DOHH2 (cell line): ENCODE measurements around the gene FBXL14.

ENCODE experiments used
- H3F3A ChIP-seq: fragments of 200-600 bp; sonication (generic), shearing (Covaris generic); 2 replicates; pipeline ENCODE4 v1.6.0; 2016; ENCODE audit warnings: antibody characterized with exemption, mild to moderate bottlenecking; ENCODE audit not compliant: control insufficient read depth, insufficient read depth
- H3K27ac ChIP-seq: fragments of 200-600 bp; sonication (generic); 2 replicates; pipeline ENCODE4 v1.5.1; 2014; ENCODE audit warnings: low read depth, mild to moderate bottlenecking, low read length, moderate library complexity
- H3K27me3 ChIP-seq: fragments of 200-600 bp; sonication (generic); 2 replicates; pipeline ENCODE4 v1.6.1; 2014; ENCODE audit warnings: mild to moderate bottlenecking, low read length, mixed read lengths; ENCODE audit not compliant: control insufficient read depth
- H3K36me3 ChIP-seq: fragments of 200-600 bp; sonication (generic); 2 replicates; pipeline ENCODE4 v1.6.1; 2014; ENCODE audit warnings: mild to moderate bottlenecking, low read length, moderate library complexity, mixed read lengths; ENCODE audit not compliant: control insufficient read depth
- H3K4me1 ChIP-seq: fragments of 200-600 bp; sonication (generic); 2 replicates; pipeline ENCODE4 v1.6.1; 2014; ENCODE audit warnings: mild to moderate bottlenecking, low read length, mixed read lengths; ENCODE audit not compliant: control insufficient read depth
- H3K4me2 ChIP-seq: fragments of 200-600 bp; sonication (generic); 2 replicates; pipeline ENCODE4 v1.6.0; 2014; ENCODE audit warnings: mild to moderate bottlenecking, low read length, moderate library complexity
- H3K4me3 ChIP-seq: fragments of 200-600 bp; sonication (generic); 2 replicates; pipeline ENCODE4 v1.5.1; 2014; ENCODE audit warnings: mild to moderate bottlenecking, low read length, mixed read lengths
- H3K79me2 ChIP-seq: fragments of 200-600 bp; sonication (generic); 2 replicates; pipeline ENCODE4 v1.6.1; 2014; ENCODE audit warnings: mild to moderate bottlenecking, low read length, mixed read lengths; ENCODE audit not compliant: control insufficient read depth
- H3K9me2 ChIP-seq: fragments of 200-600 bp; sonication (generic); replicated peaks from 2 replicates; pipeline ENCODE4 v1.6.1; 2014; ENCODE audit warnings: mild to moderate bottlenecking, low read length, mixed read lengths; ENCODE audit not compliant: control insufficient read depth
- H3K9me3 ChIP-seq: fragments of 200-600 bp; sonication (generic); 2 replicates; pipeline ENCODE4 v1.6.1; 2014; ENCODE audit warnings: antibody characterized with exemption, low read length, mixed read lengths; ENCODE audit not compliant: control insufficient read depth, insufficient read depth
- H4K20me1 ChIP-seq: fragments of 200-600 bp; sonication (generic); 2 replicates; pipeline ENCODE4 v1.6.0; 2014; ENCODE audit warnings: low read depth, mild to moderate bottlenecking, antibody characterized with exemption, low read length, moderate library complexity; ENCODE audit not compliant: control insufficient read depth, insufficient read depth
- EZH2phosphoT487 ChIP-seq: fragments of 200-600 bp; sonication (generic); IDR thresholded peaks from 2 replicates; pipeline ENCODE4 v1.6.1; 2017; ENCODE audit warnings: borderline replicate concordance, mild to moderate bottlenecking, antibody characterized with exemption, low read length, moderate library complexity, mixed read lengths
- TF ChIP-seq, protein P1 (sequence below): fragments of 200-600 bp; sonication (generic); IDR thresholded peaks from one replicate; pipeline ENCODE4 v1.5.1; 2014; ENCODE audit warnings: antibody characterized with exemption, mild to moderate bottlenecking, low read depth, low read length; ENCODE audit not compliant: poor library complexity, severe bottlenecking

The FBXL14 gene

DNA sequence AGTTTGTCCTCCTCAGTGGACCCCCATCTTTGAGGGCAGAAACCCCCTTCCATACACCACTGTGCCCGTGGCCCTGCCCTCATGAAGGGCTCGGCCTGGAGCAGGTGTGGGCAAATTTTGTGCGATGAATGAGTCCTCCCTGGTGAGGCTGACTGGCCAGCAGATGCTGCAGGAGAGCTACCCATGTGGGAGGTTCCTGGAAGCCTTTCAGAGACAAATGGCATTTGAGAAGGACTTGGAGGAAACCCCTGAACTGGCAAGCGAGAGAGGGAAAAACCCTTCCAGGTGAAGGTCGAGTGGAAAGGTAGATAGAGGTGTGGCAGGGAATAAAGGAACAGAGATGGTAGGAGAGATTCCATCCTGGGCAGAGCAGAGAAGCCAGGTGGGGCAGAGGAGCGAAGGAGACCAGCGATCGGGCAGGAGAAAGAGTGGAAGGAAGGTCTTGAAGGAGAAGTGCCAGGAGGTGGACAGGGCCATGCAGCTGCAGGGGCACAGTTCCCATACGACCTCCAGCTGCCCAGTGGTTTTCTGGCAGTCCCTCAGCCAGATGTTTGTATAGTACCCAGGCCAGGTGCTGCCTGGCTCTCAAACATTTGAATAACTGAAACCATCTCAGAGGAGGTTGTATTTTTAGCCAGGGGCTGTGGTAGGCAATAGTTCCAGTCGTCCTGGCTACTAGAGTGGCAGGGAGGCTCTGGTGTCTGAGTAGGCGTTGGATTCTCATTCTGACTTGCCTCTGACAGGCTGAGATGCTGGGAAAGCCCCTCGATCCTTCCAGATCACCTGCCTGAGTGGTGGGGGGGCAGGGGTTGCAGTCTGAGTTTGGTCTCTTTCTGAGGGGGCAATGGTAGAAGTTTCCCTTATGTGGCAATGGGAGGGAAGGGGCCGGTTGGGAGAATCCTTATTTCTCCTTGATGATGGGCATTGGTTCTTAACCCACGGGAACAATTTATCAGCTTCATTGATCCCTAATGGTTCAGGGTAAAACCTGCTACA, 40.1 kb downstream of the FBXL14 start:
- Histone ChIP-seq H3K27ac (no peak overlapping the region), H3K4me2 (peak overlapping the region; percentile 59), H3K4me3 (peak overlapping the region; percentile 19)

DNA sequence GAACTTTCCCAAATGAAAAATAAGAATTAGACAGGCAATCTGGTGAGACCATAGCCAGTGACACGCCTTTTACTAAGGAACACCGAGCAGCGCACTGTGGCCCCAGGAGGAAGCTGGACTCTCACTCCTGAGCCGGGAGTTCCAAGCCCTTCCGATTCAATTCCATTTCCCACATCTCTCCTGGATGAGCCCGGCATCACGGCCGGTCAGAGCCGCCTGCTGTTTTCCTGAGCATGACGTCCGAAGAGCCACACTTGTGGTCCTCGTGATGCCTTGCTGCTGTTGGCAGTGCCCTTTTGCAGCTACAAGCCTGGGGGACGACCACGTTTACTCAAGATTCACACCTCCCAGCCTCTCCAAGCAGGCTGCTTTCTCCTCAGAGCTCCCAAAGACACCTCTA, 40.8 kb downstream of the FBXL14 start:
- Histone ChIP-seq H3K27ac (no peak overlapping the region), H4K20me1 (no peaks in the 10 kb centered on the region), H3K9me3 (no peaks in the 10 kb centered on the region), H3K4me3 (no peak overlapping the region), H3K79me2 (no peaks in the 10 kb centered on the region), H3K36me3 (no peaks in the 10 kb centered on the region), H3K4me2 (peak overlapping the region; percentile 59), H3K4me1 (peaks cover 25% of the 10 kb centered on the region), H3K9me2 (no peaks in the 10 kb centered on the region), H3F3A (no peaks in the 10 kb centered on the region), H3K27me3 (peaks cover 25% of the 10 kb centered on the region)
- TF ChIP-seq, protein P1, sequence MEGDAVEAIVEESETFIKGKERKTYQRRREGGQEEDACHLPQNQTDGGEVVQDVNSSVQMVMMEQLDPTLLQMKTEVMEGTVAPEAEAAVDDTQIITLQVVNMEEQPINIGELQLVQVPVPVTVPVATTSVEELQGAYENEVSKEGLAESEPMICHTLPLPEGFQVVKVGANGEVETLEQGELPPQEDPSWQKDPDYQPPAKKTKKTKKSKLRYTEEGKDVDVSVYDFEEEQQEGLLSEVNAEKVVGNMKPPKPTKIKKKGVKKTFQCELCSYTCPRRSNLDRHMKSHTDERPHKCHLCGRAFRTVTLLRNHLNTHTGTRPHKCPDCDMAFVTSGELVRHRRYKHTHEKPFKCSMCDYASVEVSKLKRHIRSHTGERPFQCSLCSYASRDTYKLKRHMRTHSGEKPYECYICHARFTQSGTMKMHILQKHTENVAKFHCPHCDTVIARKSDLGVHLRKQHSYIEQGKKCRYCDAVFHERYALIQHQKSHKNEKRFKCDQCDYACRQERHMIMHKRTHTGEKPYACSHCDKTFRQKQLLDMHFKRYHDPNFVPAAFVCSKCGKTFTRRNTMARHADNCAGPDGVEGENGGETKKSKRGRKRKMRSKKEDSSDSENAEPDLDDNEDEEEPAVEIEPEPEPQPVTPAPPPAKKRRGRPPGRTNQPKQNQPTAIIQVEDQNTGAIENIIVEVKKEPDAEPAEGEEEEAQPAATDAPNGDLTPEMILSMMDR: no peak
- TF ChIP-seq EZH2phosphoT487: no peak; the same call in 1 of the 2 replicates

More for the DNA sequence above, 40.1 kb downstream of the FBXL14 start:
- Histone ChIP-seq H3K79me2 (no peaks in the 10 kb centered on the region), H3F3A (no peaks in the 10 kb centered on the region), H3K9me3 (no peaks in the 10 kb centered on the region), H3K9me2 (no peaks in the 10 kb centered on the region), H3K4me1 (peaks cover 25% of the 10 kb centered on the region), H4K20me1 (no peaks in the 10 kb centered on the region), H3K36me3 (no peaks in the 10 kb centered on the region), H3K27me3 (peaks cover 27% of the 10 kb centered on the region)
- peak; percentile 43; the same call in 1 of the 2 replicates for TF ChIP-seq EZH2phosphoT487
- TF ChIP-seq, protein P1: no peak

- Histone ChIP-seq H3K4me2 (no peak overlapping the region), H4K20me1 (no peaks in the 10 kb centered on the region), H3K27me3 (peaks cover 23% of the 10 kb centered on the region), H3K9me3 (no peaks in the 10 kb centered on the region), H3K9me2 (no peaks in the 10 kb centered on the region), H3K4me1 (peaks cover 27% of the 10 kb centered on the region), H3K36me3 (no peaks in the 10 kb centered on the region), H3K27ac (no peak overlapping the region), H3K79me2 (no peaks in the 10 kb centered on the region), H3K4me3 (no peak overlapping the region), H3F3A (no peaks in the 10 kb centered on the region)
- TF ChIP-seq, protein P1: no peak
- TF ChIP-seq EZH2phosphoT487: no peak
Observed at GRCh38 chr12:1552911-1553491, 41.4 kb downstream of the FBXL14 start.
